Measurements from ENCODE around the gene COX15. TPM values are rescaled to one million over a fixed set of nuclear protein-coding genes. Genes with fewer than 3 reads are reported as not detected.
"Not testable (repeated sequence)": the region's sequence is repeated elsewhere in the genome, so short reads cannot be mapped to it uniquely, and the experiment has no call there.

The COX15 gene
- total RNA-seq, 2 donors from 2014 or later = 17.6 to 24.3 TPM

DNA sequence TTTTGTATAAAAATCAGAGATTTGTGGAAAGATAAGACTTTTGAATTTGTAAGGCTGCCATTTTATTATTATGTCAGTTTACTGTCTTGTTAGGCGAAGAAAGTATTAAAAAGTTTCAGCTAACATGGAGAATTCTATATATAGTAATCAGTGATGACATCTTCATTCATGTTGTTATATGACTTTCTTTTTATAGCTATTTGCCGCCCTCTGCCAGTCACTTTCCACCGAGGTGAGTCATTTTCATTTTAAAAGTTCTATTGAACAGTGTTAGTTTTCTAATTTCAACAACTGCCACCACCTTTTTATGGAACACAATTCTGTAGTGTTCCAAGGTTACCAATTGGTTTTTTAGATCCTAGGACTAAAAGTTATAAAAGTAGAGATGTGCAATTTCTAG, 11.9 kb upstream of the COX15 start:
- intact Hi-C loops (cut with DNase I) = no loop called here
- no peak for DNase-seq (ENCODE audit: low spot score)

DNA sequence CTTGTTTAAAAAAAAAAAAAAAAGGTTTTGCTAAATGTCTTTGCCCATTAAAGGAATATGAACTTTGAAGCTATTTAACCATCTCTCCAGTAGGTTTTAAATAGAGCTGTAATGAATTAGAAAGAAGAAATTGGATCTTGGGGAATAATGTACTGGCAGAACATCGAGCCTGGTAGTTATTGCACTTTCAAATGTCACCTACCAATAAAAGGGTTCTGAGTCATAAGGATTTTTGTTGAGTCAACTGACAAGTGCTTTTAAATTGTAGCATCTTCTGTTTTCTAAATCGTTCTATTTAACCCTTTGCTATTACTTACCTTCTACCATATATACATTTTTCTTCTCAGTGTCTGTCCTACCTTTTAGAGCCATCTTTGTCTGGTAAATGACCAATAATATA, 10.8 kb upstream of the COX15 start:
- DNase-seq (ENCODE audit: low spot score) = no peak
- intact Hi-C loops (cut with DNase I) = no loop called here

DNA sequence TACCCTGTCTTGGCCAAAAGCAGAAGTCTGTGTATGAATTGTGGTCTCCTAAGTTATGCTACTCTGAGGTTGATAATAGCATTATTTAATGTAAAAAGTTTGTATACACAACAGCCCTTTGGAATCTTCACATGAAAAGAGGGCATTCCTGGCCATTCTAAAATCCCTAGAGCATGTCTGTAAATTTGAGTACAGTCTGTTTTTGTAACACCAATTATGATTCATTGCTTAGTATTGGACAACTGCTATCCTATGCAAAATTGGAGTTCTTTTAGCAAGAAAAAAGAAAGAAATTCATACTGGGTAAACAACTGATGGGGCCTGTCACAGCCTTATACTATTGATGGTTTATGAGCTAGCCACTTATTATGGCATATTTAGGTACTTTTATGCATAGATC, 10.3 kb upstream of the COX15 start:
- intact Hi-C loops (cut with DNase I) = no loop called here
- DNase-seq (ENCODE audit: low spot score) = no peak

DNA sequence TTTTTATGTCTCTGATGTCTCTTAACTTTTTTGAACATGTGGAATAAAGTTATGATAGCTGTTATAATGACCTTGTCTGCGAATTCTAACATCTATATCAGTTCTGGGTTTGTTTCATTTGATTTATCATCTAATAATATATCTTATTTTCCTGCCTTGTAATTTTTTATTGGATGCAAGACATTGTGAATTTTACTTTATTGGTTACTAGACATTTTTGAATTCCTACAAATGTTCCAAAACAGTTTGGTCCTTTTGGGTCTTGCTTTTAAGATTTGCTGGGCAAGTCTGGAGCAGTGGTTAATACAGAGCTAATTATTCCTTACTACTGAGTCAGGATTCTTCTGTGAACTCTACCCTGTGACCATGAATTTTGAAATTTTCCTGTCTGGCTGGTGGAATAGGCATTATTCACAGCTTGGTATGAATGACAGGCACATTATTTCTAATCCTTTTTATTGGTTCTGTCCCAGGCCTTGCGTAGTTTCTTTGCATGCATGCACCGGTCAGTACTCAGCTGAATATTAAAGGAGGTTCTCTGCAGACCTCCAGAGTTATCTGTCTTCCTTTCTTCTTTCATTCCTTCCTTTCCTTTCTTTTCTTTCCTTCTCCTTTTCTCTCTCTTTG, 9.1 kb upstream of the COX15 start:
- DNase-seq (ENCODE audit: low spot score) = no peak
- intact Hi-C loops (cut with DNase I) = no loop called here

DNA sequence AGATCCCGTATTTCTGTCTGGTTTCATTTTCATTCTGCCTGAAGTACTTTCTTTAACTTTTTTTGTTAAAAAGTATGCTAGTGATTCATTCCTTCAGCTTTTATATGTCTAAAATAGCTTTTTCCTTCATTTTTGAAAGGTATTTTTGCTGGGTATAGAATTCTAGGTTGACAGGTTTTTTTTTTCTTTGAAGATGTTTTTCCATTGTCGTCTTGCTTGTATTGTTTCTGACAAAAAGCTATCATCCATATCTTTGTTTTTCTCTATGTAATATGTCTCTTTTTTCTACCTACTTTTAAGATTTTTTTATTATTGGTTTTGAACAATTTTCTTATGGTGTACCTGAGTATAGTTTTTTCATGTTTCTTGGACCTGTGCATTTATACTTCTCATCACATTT, 8.3 kb upstream of the COX15 start:
- intact Hi-C loops (cut with DNase I) = no loop called here
- DNase-seq (ENCODE audit: low spot score) = no peak

DNA sequence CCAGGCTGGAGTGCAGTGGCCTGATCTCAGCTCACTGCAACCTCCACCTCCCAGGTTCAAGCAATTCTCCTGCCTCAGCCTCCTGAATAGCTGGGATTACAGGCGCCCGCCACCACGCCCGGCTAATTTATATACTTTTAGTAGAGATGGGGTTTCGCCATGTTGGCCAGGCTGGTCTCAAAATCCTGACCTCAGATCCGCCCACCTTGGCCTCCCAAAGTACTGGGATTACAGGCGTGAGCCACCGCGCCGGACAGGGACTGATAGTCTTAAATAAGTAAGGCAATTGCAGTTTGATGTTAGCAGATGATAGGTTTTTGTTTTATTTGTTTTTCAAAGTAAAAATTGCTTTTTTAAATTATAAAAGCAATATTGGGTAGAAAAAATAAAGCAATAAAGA, 2.2 kb upstream of the COX15 start:
- intact Hi-C loops (cut with DNase I) = not testable (repeated sequence)

DNA sequence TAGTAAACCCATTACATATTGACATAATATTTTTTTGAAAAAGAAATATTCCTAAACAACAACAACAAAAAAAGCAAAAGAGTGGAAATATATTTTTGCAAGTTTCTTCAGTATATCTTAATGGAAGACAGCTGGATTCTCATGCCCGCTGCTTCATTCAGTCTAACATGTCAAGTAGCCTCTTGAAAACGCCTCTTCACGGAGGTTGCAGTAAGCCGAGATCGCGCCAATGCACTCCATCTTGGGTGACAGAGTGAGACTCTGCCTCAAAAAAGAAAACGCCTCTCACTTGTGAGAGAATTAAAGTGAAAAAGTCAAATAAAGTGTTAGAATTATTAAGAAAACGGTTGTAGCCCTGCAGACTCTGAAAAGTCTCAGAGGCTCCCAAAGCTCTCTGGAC, 1.4 kb upstream of the COX15 start:
- intact Hi-C loops (cut with DNase I) = no loop called here
- no peak for DNase-seq (ENCODE audit: low spot score)

More for the DNA sequence above, 2.2 kb upstream of the COX15 start:
- not testable (repeated sequence) for DNase-seq (ENCODE audit: low spot score)

DNA sequence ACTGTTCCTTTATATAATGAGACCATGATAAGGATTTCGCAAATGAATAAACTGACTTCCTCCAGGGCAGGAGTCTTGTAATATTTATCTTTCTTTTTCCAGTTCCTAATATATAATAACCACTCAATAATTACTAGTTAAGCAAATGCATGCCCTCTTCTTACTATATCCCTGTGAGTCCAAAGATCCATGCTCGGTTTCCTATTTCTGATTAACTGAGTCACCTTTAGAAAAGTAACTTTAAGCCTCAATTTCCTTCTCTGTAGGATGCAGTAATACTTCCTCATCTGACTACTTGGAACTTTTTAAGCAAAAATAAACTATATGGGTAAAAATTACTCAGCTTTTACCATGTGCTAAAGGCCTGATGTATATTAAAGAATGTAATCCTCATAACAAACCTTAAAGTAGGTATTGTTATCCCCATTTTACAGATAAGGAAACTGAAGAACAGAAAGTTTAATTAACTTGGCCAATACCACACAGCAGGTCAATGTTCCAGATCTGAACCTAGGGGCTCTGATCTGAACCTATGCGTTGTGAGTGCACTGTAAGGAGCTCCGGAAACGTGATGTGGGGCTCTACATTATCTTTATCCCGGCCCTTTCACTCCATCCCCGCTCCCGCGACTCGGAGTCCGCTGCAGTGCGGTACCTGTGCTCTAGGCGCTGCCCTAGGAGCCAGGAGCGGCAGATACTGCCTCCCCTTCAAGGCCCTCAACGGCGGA, 458 bp downstream of the COX15 start:
- DNase-seq (ENCODE audit: low spot score) = no peak
- intact Hi-C loops (cut with DNase I) = no loop called here

DNA sequence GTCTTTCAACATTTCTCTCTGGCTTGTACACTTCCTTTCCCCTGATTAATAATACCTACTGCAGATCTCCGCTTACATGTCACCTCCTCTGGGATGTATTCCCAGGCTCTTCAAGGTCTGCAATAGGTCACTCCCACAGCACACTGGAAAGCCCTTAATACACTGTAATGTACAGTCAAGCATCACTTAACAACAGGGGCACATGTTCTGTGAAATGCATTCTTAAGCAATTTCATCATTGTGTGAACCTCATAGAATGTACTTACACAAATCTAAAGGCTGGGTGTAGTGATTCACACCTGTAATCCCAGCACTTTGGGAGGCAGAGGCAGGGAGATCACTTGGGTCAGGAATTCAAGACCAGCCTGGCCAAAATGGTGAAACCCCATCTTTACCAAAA, 1.9 kb downstream of the COX15 start:
- intact Hi-C loops (cut with DNase I) = no loop called here
- DNase-seq (ENCODE audit: low spot score) = no peak

DNA sequence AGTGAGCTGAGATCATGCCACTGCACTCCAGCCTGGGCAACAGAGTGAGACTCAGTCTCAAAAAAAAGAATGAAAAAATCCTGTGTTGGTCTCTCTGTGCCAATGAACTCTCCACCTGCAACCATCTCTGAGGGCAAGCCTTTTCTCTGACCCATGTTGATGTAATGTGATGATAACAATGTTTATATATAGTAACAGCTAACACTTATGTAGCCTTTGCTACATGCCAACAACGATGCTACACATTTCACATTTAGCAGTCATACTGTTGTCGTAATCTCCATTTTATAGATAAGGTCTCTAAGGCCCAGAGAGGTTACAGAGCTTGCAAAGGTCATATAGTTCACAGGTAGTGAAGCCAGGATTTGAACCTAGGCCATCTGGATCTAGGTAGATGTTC, 11.5 kb downstream of the COX15 start:
- intact Hi-C loops (cut with DNase I) = no loop called here
- DNase-seq (ENCODE audit: low spot score) = no peak

DNA sequence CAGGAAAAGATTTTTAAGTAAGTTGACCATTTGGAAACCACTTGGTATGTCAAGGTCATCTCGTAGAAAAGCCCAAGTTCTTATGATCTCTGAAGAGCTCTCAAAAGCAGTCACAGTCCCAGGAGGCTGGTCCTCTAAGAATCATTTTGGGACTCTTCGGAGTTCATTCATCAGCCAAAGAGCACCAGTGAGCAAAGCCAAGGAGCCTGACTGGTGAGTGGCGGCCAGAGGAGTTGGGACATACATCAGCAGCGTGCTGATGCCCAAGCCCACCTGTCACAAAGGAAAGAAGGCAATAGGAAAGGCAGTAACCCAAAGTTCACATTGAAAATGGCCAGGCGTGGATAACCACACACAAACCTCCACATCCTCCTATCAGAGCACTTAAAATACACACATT, 17.5 kb downstream of the COX15 start:
- intact Hi-C loops (cut with DNase I) = loop anchor here in 1 of 2 donors (10.0 kb wide), 1 partner anchor 90 kb away; the partner anchor contains the start of gene SLC25A28
- DNase-seq (ENCODE audit: low spot score) = no peak

DNA sequence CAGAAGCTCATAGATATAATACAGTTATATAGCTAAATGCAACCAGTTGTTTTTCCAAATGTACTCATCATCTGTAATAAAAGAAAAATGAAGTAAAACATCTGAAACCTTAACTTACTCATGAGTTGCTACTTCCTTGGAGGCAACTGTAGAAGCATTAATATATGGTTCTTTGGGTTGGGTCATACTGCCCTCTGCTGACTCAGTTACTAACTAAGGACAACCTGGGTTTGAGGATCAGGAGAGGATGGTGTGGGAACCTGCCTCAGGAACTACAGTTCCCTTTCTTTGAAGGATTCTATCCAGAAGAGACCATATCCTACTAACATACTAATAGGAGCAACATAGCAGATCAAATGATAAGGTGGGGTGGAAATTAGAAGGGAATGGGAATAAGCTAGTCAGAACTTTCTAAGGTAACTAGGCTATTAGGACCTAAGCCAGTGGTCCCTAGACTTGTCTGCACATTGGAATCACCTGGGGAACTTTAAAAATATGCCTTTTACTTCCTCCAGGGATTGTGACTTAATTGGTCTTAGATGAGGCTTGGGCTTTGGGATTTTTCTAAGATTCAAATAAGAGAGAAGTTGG, 20.7 kb downstream of the COX15 start:
- intact Hi-C loops (cut with DNase I) = loop anchor here in 1 of 2 donors (10.0 kb wide), 1 partner anchor 86 kb away; the partner anchor contains the start of gene SLC25A28
- no peak for DNase-seq (ENCODE audit: low spot score)

DNA sequence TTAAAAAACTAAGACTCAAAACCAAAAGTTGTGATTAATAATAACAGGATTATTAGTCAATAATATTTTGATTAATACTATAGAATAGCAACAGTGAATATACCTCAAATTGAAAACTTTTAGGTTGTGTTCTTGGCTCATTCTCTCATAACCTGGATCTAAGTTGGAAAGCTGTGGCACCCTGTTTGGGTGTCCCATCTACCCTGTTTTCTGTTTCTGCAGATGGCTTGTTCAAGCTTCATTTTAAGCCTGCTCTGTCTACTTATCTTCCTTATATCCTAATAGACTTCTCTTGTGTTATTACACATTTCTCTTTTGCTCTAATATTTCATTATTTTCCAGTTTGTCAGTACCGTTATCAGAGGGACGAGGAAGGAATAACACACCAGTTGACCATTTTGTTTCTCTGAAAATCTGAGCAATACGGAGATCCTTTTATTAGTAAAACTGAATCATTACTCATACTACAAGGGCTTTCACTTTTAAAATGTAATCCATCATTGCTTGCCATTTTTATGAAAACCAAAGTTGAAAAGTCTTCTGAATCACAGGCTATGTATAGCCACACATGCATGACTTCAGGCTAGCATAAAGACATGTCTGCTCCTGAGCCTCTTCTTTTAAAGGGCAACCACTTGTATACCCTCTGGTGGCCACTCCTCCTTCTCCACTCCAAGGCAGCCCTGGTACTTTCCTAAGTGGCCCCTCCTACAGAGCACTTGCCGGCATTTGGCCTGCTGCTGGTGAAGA, 22.3 kb downstream of the COX15 start:
- DNase-seq (ENCODE audit: low spot score) = no peak
- intact Hi-C loops (cut with DNase I) = loop anchor here in 1 of 2 donors (10.0 kb wide), 1 partner anchor 85 kb away; the partner anchor contains the start of gene SLC25A28

DNA sequence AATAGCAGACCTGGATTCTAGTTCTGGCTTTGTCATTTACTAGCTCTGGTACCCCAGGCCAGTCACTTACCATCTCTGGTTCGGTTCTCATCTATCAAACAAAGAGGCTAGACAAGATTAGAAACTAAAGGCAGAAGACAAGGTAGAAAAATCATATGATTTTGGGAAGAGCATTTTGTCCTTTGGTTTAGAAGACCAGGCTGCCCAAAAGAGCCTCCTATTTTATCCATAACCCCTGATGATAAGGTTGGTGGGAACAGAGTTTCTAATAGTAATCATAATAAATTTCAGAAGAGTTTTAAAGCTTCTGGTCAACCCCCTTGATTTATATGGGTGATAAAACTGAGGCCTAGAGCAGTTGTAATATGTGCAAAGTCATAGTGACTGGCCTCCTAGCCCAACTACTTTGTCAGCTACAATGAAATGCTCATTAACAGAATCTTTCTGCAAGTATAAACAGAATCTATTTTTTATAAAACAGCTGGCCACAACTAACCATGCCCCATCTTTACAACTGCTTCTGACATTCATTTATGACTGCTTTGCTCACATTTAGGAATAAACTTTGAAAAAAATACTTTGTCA, 23.4 kb downstream of the COX15 start:
- DNase-seq (ENCODE audit: low spot score) = no peak
- intact Hi-C loops (cut with DNase I) = no loop called here

DNA sequence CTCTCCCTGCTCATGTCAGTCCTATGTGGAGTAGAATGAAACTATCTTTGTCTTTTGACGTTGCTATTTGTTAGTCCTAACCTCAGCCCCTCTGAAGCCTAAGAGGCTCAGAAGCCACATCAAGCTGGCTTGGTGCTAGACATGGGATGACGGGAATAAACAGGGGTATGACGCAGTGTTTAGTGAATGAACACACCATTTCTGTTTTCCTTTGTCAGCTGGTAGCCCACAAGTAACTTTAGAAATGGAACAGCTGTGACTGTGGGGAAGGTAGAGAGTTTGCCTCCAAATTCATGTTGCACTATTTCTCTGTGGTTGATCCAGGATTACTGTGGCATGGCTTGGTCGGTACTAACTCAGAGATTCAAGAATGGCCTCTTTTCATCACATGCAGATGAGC, 31.3 kb downstream of the COX15 start:
- intact Hi-C loops (cut with DNase I) = no loop called here
- DNase-seq (ENCODE audit: low spot score) = no peak

DNA sequence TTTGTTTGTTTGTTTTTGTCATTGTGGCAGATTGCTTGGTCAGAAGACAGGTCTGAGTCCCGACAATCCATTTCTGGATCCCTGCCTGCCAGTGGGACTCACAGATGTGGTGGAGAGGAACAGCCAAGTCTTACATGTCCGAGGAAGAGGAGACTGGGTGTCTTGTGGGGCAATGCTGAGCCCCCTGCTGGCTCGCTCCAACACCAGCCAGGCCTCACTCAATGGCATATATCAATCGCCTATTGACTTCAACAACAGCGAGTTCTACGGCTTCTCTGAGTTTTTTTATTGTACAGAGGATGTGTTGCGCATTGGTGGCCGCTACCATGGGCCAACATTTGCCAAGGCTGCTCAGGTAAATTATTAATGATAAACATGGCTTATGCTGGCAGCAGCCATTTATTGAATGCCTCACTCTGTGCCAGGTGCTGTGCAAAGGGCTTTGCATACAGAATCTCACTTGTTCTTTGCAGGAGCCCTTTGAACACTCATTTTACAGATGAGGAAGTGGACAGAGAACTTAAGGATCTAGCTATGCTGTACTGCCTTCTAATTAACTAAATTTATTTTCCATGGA, 33.3 kb downstream of the COX15 start:
- DNase-seq (ENCODE audit: low spot score) = no peak
- intact Hi-C loops (cut with DNase I) = no loop called here

DNA sequence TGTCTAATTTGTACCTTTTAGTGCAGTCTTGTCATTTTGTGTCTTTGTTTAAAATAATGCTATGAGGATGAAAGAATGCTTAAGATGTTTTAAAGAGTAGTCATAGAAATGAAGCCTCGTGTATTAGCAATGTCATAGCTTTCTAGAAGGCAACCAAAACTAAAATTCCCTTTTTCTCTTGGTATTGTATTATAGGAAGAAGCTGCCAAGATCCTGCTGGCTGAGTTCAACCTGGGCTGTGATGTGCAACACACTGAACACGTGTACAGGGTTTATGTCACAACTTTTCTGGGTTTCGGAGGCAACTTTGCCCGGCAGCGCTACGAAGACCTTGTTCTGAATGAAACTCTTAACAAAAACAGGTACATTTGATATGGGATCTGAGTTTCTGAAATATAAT, 36.2 kb downstream of the COX15 start:
- DNase-seq (ENCODE audit: low spot score) = no peak
- intact Hi-C loops (cut with DNase I) = no loop called here

DNA sequence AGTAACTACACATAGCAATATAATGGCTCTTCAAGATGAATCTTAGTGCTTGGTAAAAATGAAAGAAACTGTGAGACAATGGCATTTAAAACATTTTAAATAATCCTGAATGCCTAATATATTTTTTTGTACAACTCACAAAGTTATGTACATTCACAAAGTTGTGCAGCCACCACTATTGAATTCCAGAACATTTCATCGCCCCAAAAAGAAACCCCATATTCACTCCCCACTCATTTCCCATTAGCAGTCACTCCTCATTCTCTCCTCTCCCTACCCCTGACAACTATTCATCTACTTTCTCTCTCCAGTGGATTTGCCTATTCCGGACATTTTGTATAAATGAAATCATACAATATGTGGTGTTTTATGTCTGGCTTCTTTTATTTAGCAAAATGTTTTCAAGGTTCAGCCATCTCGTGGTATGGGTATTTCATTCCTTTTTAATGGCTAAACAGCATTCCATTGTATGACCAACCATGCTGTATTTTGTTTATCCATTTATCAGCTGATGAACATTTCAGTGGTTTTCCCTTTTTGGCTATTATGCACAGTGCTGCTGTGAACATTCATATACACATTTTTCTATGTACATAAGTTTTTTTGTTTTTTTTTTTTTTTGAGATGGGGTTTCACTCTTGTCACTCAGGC, 37.9 kb downstream of the COX15 start:
- intact Hi-C loops (cut with DNase I) = no loop called here
- DNase-seq (ENCODE audit: low spot score) = no peak

DNA sequence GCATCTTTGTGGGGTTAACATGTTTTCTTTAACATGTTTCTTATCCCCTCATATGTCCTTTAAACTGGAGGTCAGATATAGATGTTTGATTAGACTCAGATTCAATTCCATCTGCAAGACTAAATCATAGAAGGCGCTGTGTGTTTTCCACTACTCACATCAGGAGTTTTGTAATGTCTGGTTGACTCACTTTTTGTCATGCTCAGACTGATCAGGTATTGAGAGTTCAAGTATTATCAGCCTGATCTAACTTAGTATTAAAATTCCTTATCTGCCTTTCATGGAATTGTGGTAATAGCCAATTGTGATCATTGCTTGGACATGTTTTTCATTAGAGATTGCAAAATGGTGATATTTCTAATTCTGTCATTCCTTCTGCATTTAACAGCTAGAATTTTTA, 42.5 kb downstream of the COX15 start:
- no peak for DNase-seq (ENCODE audit: low spot score)
- intact Hi-C loops (cut with DNase I) = no loop called here

Measured in posterior vena cava (tissue), 2 donors.